H9 (cell line): ENCODE data around the gene FIBP. TPM values are rescaled to one million over a fixed set of nuclear protein-coding genes. Genes with fewer than 3 reads are reported as not detected.

ENCODE experiments used
- DNase-seq: peaks from one replicate; pipeline ENCODE4 v3.0.0-alpha.2; 2017
- H2AFZ ChIP-seq: one replicate; pipeline ENCODE4 v1.6.1; 2013; ENCODE audit warnings: mild to moderate bottlenecking, low read length, control low read depth, moderate library complexity
- H2AK5ac ChIP-seq: 2 replicates; pipeline ENCODE4 v1.6.1; 2013; ENCODE audit warnings: low read length, control low read depth, mixed read lengths; ENCODE audit not compliant: insufficient read length
- H2BK120ac ChIP-seq: one replicate; pipeline ENCODE4 v1.6.1; 2013; ENCODE audit warnings: low read depth, mild to moderate bottlenecking, low read length, control low read depth, inconsistent platforms; ENCODE audit not compliant: poor library complexity, severe bottlenecking
- H2BK12ac ChIP-seq: 2 replicates; pipeline ENCODE4 v1.6.1; 2013; ENCODE audit warnings: low read length, control low read depth, mixed read lengths, low read depth; ENCODE audit not compliant: insufficient read length
- H2BK15ac ChIP-seq: 2 replicates; pipeline ENCODE4 v1.6.1; 2013; ENCODE audit warnings: low read depth, low read length, control low read depth
- H2BK20ac ChIP-seq: one replicate; pipeline ENCODE4 v1.6.1; 2013; ENCODE audit warnings: low read depth, mild to moderate bottlenecking, low read length, control low read depth, inconsistent platforms; ENCODE audit not compliant: poor library complexity, severe bottlenecking
- H2BK5ac ChIP-seq: 2 replicates; pipeline ENCODE4 v1.6.1; 2013; ENCODE audit warnings: low read length, control low read depth, mixed read lengths; ENCODE audit not compliant: insufficient read length
- H3K14ac ChIP-seq: 2 replicates; pipeline ENCODE4 v1.6.1; 2013; ENCODE audit warnings: low read length, control low read depth; ENCODE audit not compliant: insufficient read depth
- H3K18ac ChIP-seq: 2 replicates; pipeline ENCODE4 v1.6.1; 2013; ENCODE audit warnings: low read depth, mild to moderate bottlenecking, mixed read lengths, low read length, control low read depth; ENCODE audit not compliant: insufficient read length
- H3K23ac ChIP-seq: 2 replicates; pipeline ENCODE4 v1.6.1; 2013; ENCODE audit warnings: low read length, control low read depth, mixed read lengths, low read depth; ENCODE audit not compliant: insufficient read length
- H3K23me2 ChIP-seq: 2 replicates; pipeline ENCODE4 v1.6.1; 2013; ENCODE audit warnings: low read depth, mild to moderate bottlenecking, mixed read lengths, low read length, control low read depth; ENCODE audit not compliant: insufficient read length, poor library complexity, severe bottlenecking
- H3K27ac ChIP-seq: 2 replicates; pipeline ENCODE4 v1.5.1; 2013; ENCODE audit warnings: low read length, control low read depth, mixed read lengths, low read depth; ENCODE audit not compliant: insufficient read length
- H3K27me3 ChIP-seq: 2 replicates; pipeline ENCODE4 v1.6.1; 2013; ENCODE audit warnings: low read length, control low read depth, inconsistent platforms; ENCODE audit not compliant: insufficient read depth
- H3K4ac ChIP-seq: 2 replicates; pipeline ENCODE4 v1.6.1; 2013; ENCODE audit warnings: low read depth, mild to moderate bottlenecking, control low read depth, inconsistent platforms, low read length, moderate library complexity
- H3K4me1 ChIP-seq: 2 replicates; pipeline ENCODE4 v1.6.1; 2013; ENCODE audit warnings: low read length, control low read depth, inconsistent platforms; ENCODE audit not compliant: insufficient read depth
- H3K4me2 ChIP-seq: 2 replicates; pipeline ENCODE4 v1.6.1; 2013; ENCODE audit warnings: low read length, control low read depth, mixed read lengths; ENCODE audit not compliant: insufficient read length, insufficient read depth
- H3K56ac ChIP-seq: 2 replicates; pipeline ENCODE4 v1.6.1; 2013; ENCODE audit warnings: low read depth, mild to moderate bottlenecking, mixed read lengths, low read length, control low read depth; ENCODE audit not compliant: insufficient read length
- H3K79me1 ChIP-seq: 2 replicates; pipeline ENCODE4 v1.6.1; 2013; ENCODE audit warnings: low read depth, mild to moderate bottlenecking, moderate library complexity, low read length, control low read depth, inconsistent platforms; ENCODE audit not compliant: insufficient read depth, poor library complexity, severe bottlenecking
- H3K79me2 ChIP-seq: 2 replicates; pipeline ENCODE4 v1.6.1; 2013; ENCODE audit warnings: low read length, control low read depth, inconsistent platforms; ENCODE audit not compliant: insufficient read depth
- H3K9ac ChIP-seq: 2 replicates; pipeline ENCODE4 v1.6.1; 2013; ENCODE audit warnings: low read length, control low read depth, mixed read lengths; ENCODE audit not compliant: insufficient read length; ENCODE audit errors: extremely low read depth
- H3K9me3 ChIP-seq: one replicate; pipeline ENCODE4 v1.6.1; 2013; ENCODE audit warnings: low read depth, low read length, inconsistent platforms; ENCODE audit not compliant: control insufficient read depth
- H3T11ph ChIP-seq: one replicate; pipeline ENCODE4 v1.6.1; 2013; ENCODE audit warnings: mild to moderate bottlenecking, low read length, control low read depth, inconsistent platforms
- H4K20me1 ChIP-seq: one replicate; pipeline ENCODE4 v1.6.1; 2013; ENCODE audit not compliant: control insufficient read depth, insufficient read length, insufficient read depth
- H4K5ac ChIP-seq: 2 replicates; pipeline ENCODE4 v1.6.1; 2013; ENCODE audit warnings: low read depth, mild to moderate bottlenecking, mixed read lengths, low read length, control low read depth; ENCODE audit not compliant: insufficient read length
- H4K8ac ChIP-seq: replicated peaks from 2 replicates; pipeline ENCODE4 v1.6.1; 2013; ENCODE audit warnings: low read length, control low read depth, mixed read lengths, low read depth; ENCODE audit not compliant: insufficient read length
- H4K91ac ChIP-seq: 2 replicates; pipeline ENCODE4 v1.6.1; 2013; ENCODE audit warnings: low read depth, mild to moderate bottlenecking, moderate library complexity, mixed read lengths, low read length, control low read depth; ENCODE audit not compliant: insufficient read length
- H3K27ac Mint-ChIP-seq, 3 experiments: 2 replicates in 2 of 3; 3 replicates in 1 of 3; pipeline ENCODE4 v1.8.0; 2020 to 2021; ENCODE audit warnings: mixed read lengths in 3 of 3, mild to moderate bottlenecking in 1 of 3, moderate library complexity in 1 of 3
- H3K27me3 Mint-ChIP-seq: 2 replicates; pipeline ENCODE4 v1.8.0; 2021; ENCODE audit warnings: low read depth, mild to moderate bottlenecking, moderate library complexity, mixed read lengths
- H3K36me3 Mint-ChIP-seq, 3 experiments: 2 replicates in 2 of 3; 3 replicates in 1 of 3; pipeline ENCODE4 v1.8.0; 2020 to 2021; ENCODE audit warnings: low read depth in 3 of 3, mixed read lengths in 3 of 3; ENCODE audit not compliant: insufficient read depth in 1 of 3
- H3K4me1 Mint-ChIP-seq, 2 experiments: 2 replicates each; pipeline ENCODE4 v1.8.0; 2020; ENCODE audit warnings: mixed read lengths in 2 of 2
- H3K4me3 Mint-ChIP-seq, 2 experiments: 2 replicates in 1 of 2; 3 replicates in 1 of 2; pipeline ENCODE4 v1.8.0; 2020 to 2021; ENCODE audit warnings: mild to moderate bottlenecking in 2 of 2, mixed read lengths in 2 of 2, moderate library complexity in 1 of 2
- H3K9me3 Mint-ChIP-seq, 2 experiments: 2 replicates in 1 of 2; 3 replicates in 1 of 2; pipeline ENCODE4 v1.8.0; 2020; ENCODE audit warnings: mild to moderate bottlenecking in 2 of 2, mixed read lengths in 2 of 2, moderate library complexity in 1 of 2
- WGBS: extraction: QIAGEN DNeasy Blood & Tissue Kit; methylation state at CpG from one replicate; pipeline ENCODE4 v1.1.7; 2013; ENCODE audit warnings: missing lambda C conversion rate, low lambda C conversion rate, mixed read lengths; ENCODE audit not compliant: insufficient read length; ENCODE audit errors: extremely low coverage; 5-methylcytosine and 5-hydroxymethylcytosine counted together
- total RNA-seq: library from RNA; stranded (reverse); gene quantifications from 2 replicates; pipeline ENCODE4 v1.2.1, GENCODE V29; 2021
- TF ChIP-seq, protein P1 (sequence below): fragments of 200-600 bp; sonication (generic); conservative IDR thresholded peaks from 3 replicates; pipeline ENCODE4 v1.8.0; 2021; ENCODE audit warnings: antibody characterized with exemption, mild to moderate bottlenecking

Gene FIBP
- total RNA-seq, 1 experiment from 2014 or later, result 87.0 TPM

DNA sequence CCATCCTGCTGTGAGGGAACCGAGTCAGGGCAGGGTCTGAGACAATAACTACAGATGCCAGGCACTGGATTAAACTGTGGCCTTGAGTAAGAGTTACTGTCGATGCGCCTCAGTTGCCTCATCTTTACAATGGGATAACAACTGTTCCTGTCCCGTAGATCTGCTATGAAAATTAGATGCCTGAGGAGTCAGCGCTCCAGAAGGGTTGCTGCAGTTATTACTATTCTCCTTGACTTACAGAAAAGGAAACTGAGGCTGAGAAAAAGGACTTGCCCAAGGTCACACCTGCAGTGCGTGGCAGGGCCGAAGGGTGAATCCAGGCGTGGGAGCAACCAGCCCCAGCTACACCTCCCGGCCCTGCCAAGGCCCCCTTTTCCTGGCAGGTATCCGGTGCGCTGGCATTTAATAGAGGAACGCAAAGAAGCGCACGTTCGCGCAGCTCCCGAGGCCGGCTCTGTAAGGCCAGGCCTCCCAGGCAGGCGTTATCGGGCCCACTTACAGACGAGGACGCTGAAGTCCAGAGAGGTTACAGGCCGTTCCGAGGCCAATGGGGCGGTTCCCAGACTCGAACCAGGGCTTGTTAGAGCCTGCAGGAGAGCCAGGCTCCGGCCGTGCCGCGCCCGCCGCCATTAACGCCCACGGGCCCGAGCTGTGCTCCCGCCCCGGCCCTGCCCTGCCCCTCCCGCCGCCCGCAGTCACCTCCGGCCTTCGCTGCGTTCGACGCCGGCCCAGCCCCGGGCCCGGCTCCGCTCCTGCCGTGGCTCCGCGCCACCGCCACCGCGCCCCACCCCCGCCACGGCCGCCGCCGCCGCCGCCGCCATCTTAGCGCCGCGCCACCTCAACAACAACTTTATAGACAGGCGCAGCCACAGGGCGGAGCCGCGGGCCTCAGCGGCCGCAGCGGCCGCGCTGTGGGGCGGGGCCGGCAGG is 30.2 kb upstream of the FIBP start, which contains the start of gene C11orf68:
Gene C11orf68, minus strand, starts transcription at position 852 of the 930 bp plus-strand sequence. Its CDS starts 31 bp downstream, at position 821.
- peak within 1 kb of the TSS; percentile 60 for H3K4me2 ChIP-seq
- no peak within 1 kb of the TSS for H2BK15ac ChIP-seq
- H3K4ac ChIP-seq, result no peak within 1 kb of the TSS
- H3K18ac ChIP-seq, result peak within 1 kb of the TSS; percentile 56
- H3K9me3 ChIP-seq, result no peaks in the 10 kb centered on the region
- no peaks in the 10 kb centered on the region; a peak in 1 of 5 replicates for H3K9me3 Mint-ChIP-seq
- TF ChIP-seq, protein P1, sequence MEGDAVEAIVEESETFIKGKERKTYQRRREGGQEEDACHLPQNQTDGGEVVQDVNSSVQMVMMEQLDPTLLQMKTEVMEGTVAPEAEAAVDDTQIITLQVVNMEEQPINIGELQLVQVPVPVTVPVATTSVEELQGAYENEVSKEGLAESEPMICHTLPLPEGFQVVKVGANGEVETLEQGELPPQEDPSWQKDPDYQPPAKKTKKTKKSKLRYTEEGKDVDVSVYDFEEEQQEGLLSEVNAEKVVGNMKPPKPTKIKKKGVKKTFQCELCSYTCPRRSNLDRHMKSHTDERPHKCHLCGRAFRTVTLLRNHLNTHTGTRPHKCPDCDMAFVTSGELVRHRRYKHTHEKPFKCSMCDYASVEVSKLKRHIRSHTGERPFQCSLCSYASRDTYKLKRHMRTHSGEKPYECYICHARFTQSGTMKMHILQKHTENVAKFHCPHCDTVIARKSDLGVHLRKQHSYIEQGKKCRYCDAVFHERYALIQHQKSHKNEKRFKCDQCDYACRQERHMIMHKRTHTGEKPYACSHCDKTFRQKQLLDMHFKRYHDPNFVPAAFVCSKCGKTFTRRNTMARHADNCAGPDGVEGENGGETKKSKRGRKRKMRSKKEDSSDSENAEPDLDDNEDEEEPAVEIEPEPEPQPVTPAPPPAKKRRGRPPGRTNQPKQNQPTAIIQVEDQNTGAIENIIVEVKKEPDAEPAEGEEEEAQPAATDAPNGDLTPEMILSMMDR, result no peak
- peak within 1 kb of the TSS; percentile 92 for H3K14ac ChIP-seq
- peak within 1 kb of the TSS; percentile 81 for H3K9ac ChIP-seq
- peaks cover 21 to 28% of the 10 kb centered on the region in 2 experiments for H3K4me1 Mint-ChIP-seq
- H2BK20ac ChIP-seq, result no peak within 1 kb of the TSS
- no peak within 1 kb of the TSS for H2BK12ac ChIP-seq
- H2BK5ac ChIP-seq, result no peak within 1 kb of the TSS
- no peak within 1 kb of the TSS for H4K91ac ChIP-seq
- peak within 1 kb of the TSS in 2 of 3 experiments; percentile 72 to 86; a peak in 2 of 7 replicates for H3K27ac Mint-ChIP-seq
- WGBS, result no CpG with 5 or more reads among the region's 77 CpGs
- no peak within 1 kb of the TSS for H2AK5ac ChIP-seq
- peak within 1 kb of the TSS; percentile 84 to 93 for H3K4me3 Mint-ChIP-seq
- H3K23me2 ChIP-seq, result peaks cover 11% of the 10 kb centered on the region
- H4K8ac ChIP-seq, result no peak within 1 kb of the TSS
- H3K27me3 Mint-ChIP-seq, result peaks cover 4% of the 10 kb centered on the region
- DNase-seq, result no peak
- no peak within 1 kb of the TSS for H3K23ac ChIP-seq
- H2BK120ac ChIP-seq, result no peak within 1 kb of the TSS
- no peaks in the 10 kb centered on the region for H3K79me1 ChIP-seq
- no peaks in the 10 kb centered on the region; the same call in 1 of the 2 replicates for H3K4me1 ChIP-seq
- H3K56ac ChIP-seq, result no peak within 1 kb of the TSS
- H3K27ac ChIP-seq, result no peak within 1 kb of the TSS
- H3K27me3 ChIP-seq, result no peaks in the 10 kb centered on the region
- H3K79me2 ChIP-seq, result no peaks in the 10 kb centered on the region
- no peak within 1 kb of the TSS for H2AFZ ChIP-seq
- H3T11ph ChIP-seq, result no peak within 1 kb of the TSS
- no peaks in the 10 kb centered on the region for H4K20me1 ChIP-seq
- peaks cover 1 to 23% (median 23%) of the 10 kb centered on the region in 3 experiments; a peak in 6 of 7 replicates for H3K36me3 Mint-ChIP-seq
- H4K5ac ChIP-seq, result no peak within 1 kb of the TSS
